MG63 (cell line): ENCODE measurements around the gene B4GALNT3. TPM values are rescaled to one million over a fixed set of nuclear protein-coding genes. Genes with fewer than 3 reads are reported as not detected.
A peak's percentile ranks its signal among the peaks of the same experiment; 100 is the strongest.
"Not testable (repeated sequence)": the region's sequence is repeated elsewhere in the genome, so short reads cannot be mapped to it uniquely, and the experiment has no call there.

Source experiments
- DNase-seq: peaks from one replicate; pipeline ENCODE4 v3.0.0-alpha.2; 2020
- H3K27me3 ChIP-seq: fragments of 250-450 bp; sonication (Bioruptor Pico); 2 replicates; pipeline ENCODE4 v1.5.1; 2020; ENCODE audit warnings: mild to moderate bottlenecking, moderate library complexity
- H3K36me3 ChIP-seq: fragments of 250-450 bp; sonication (Bioruptor Pico); 2 replicates; pipeline ENCODE4 v1.5.1; 2020; ENCODE audit warnings: mild to moderate bottlenecking, moderate library complexity
- H3K4me3 ChIP-seq: fragments of 250-450 bp; sonication (Bioruptor Pico); 2 replicates; pipeline ENCODE4 v1.5.1; 2020; ENCODE audit warnings: mild to moderate bottlenecking, moderate library complexity
- H3K9me3 ChIP-seq: fragments of 250-450 bp; sonication (Bioruptor Pico); 2 replicates; pipeline ENCODE4 v1.5.1; 2020; ENCODE audit warnings: mild to moderate bottlenecking, moderate library complexity
- total RNA-seq: library from RNA; depleted of rRNA; stranded (reverse); fragments of >200 nt; shearing (Covaris generic); gene quantifications from 2 replicates; pipeline ENCODE4 v1.2.3, GENCODE V29; 2014; ENCODE audit warnings: low replicate concordance; rRNA removed

Gene B4GALNT3
- total RNA-seq, result 0.30 and 0.54 TPM in 2 replicates

DNA sequence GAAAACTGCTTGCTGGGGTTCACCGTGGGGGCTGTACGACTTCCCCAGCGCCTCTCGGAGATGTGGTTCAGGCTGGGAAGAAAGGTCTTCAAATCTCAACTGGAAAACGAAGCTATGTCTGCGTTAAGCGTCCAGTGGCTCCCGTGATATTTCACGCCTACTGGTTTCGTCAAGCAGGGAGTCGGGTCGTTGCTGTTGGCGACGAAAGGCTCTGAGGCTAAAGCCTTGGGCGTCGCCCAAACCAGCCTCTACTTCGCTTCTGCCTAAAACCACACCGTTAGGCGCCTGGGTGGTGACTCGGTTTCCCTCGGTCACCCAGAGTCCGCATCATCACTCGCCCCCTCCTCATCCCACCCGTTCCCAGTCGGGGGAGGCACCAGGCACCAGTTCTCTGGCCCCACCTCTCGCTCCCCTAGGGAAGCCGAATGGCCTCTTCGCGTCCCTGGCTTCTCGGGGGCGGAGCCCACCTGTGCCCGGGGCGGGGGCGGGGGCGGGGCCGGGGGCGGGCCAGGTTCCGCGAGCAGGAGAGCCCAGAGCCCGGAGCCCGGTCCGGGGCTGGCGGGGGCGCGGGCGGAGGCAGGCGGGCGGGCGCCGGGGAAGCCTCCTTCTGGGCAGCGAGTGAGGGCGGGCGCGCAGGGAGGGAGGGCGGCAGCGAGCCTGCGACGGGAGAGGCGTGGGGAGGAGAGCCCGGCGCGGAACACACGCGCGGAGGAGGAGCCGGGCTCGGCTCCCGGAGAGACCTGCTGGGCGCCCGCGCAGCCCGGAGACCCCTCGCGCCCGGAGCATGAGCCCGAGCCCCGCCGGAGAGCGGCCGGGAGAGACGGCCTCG is at the start of gene B4GALNT3:
TSS of gene B4GALNT3 (plus strand) at position 510 of the 829 bp plus-strand sequence. CDS start 438 bp downstream, outside the sequence.
- Histone ChIP-seq H3K27me3 (peaks cover 67% of the 10 kb centered on the region), H3K9me3 (no peaks in the 10 kb centered on the region), H3K4me3 (peak within 1 kb of the TSS; percentile 39), H3K36me3 (no peaks in the 10 kb centered on the region)
- peak; percentile 52 for DNase-seq

- Histone ChIP-seq H3K27me3 (no peaks in the 10 kb centered on the region), H3K9me3 (no peaks in the 10 kb centered on the region), H3K4me3 (no peak overlapping the region), H3K36me3 (peaks cover 44% of the 10 kb centered on the region)
- no peak for DNase-seq
These were observed 44.9 kb upstream of the B4GALNT3 start for GRCh38 chr12:414859-415258.

DNA sequence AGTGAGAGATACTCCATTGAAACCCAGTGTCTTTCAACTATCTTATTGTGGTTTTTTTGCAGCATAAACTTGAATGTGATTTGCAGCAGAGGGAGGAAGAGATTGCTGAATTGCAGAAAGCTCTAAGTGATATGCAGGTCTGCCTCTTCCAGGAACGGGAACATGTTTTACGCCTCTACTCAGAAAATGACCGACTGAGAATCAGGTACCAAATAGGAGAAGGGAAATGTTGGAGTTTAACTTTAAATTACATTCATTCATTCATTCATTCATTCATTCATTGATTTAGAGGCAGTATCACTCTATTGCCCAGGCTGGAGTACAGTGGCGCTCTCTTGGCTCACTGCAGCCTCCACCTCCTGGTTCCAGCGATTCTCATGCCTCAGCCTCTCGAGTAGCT is 41.3 kb upstream of the B4GALNT3 start:
- no peaks in the 10 kb centered on the region for H3K27me3 ChIP-seq
- peaks cover 41% of the 10 kb centered on the region for H3K36me3 ChIP-seq
- no peaks in the 10 kb centered on the region for H3K9me3 ChIP-seq
- H3K4me3 ChIP-seq, result no peak overlapping the region
- no peak for DNase-seq

DNA sequence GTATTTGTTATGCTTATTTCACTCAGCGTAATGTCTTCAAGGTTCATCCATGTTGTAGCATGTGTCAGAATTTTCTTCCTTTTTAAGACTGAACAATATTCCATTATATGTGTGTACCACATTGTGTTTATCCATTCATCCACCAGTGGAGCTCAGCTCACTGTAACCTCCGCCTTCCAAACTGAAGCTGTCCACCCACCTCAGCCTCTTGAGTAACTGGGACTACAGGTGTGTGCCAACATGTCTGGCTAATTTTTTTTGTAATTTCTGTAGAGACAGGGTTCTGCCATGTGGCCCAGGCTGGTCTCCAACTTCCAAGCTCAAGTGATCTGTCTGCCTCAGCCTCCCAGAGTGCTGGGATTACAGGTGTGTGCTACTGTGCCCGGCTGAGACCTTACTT is 37.2 kb upstream of the B4GALNT3 start:
- Histone ChIP-seq H3K4me3 (no peak overlapping the region), H3K9me3 (no peaks in the 10 kb centered on the region), H3K27me3 (no peaks in the 10 kb centered on the region), H3K36me3 (peaks cover 24% of the 10 kb centered on the region)
- DNase-seq, result no peak

- DNase-seq, H3K4me3 ChIP-seq, H3K27me3 ChIP-seq, H3K9me3 ChIP-seq: not testable (repeated sequence)
- peaks cover 40% of the 10 kb centered on the region for H3K36me3 ChIP-seq
These were observed 24.0 kb upstream of the B4GALNT3 start for GRCh38 chr12:435737-436136.

DNA sequence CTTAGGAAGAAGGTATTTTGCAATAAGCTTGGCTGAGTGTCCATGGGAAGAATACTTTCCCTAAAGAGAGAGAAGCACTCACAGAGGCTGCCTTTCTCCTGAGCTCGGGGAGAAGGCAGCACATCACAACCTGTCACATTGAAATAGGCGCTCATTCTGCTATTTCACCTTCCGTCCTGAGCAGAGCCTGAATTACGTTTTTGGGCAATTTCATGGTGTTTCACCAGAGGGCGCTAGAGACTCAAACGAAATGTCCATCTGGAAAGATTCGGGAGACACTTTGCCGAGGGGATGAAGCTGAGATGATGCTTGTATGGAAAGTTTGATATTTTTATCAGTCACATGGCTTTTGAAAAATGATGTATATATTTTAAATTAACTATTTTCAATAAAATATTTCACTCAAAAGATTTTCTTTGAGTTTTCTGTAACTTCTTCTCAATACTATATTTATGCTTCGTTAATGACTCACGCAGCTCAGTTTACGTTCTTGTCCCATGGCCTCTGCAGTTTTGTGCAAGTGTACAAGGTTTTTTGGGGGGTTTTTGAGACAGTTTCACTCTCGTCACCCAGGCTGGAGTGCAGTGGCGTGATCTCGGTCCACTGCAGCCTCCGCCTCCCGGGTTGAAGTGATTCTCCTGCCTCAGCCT is 17.4 kb upstream of the B4GALNT3 start:
- no peak for DNase-seq
- peaks cover 9% of the 10 kb centered on the region for H3K36me3 ChIP-seq
- H3K9me3 ChIP-seq, result no peaks in the 10 kb centered on the region
- no peak overlapping the region for H3K4me3 ChIP-seq
- H3K27me3 ChIP-seq, result no peaks in the 10 kb centered on the region

DNA sequence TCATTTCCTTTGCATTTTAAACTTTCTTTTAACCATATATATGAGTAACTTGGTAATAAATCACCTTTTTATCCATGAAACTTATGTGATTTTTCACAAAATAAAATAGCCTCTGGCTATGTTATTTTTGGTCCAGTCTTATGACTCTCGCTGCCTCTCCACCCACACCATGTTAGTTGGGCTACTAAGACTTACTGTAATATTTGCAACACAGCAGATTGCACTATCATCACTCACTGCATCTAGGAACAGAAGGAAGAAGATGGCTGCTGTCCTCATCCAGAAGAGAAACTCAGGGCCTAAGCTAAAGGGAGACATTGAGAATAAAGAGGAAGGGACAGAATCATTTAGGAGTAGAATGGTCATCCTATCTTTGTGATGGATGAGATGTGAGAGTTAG is 12.6 kb upstream of the B4GALNT3 start:
- Histone ChIP-seq H3K4me3 (no peak overlapping the region), H3K36me3 (no peaks in the 10 kb centered on the region), H3K27me3 (peaks cover 17% of the 10 kb centered on the region), H3K9me3 (no peaks in the 10 kb centered on the region)
- no peak for DNase-seq

GRCh38 chr12:449203-449602 is 10.5 kb upstream of the B4GALNT3 start:
- Histone ChIP-seq H3K36me3 (no peaks in the 10 kb centered on the region), H3K4me3 (no peak overlapping the region)
- no peak for DNase-seq

DNA sequence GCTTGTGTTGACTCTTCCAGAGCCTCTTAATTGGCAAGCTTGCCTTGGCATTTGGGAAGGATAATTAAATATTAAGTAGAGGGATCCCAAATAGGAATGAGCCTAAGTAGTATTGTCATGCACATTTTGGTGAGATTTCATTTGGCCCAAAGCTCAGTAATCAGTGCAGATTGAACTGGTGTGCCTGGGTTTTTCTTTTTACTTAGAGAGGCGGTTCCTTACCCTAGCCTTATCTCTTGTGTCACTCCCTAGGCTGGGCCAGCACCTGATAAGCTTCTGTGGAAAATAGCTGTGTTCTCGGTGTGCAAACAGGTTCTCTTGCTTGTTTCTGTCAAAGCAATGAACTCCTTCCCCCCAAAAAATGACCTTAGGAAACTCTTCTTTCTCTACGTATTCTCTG is 9.3 kb upstream of the B4GALNT3 start:
- H3K36me3 ChIP-seq, result no peaks in the 10 kb centered on the region

More at GRCh38 chr12:449203-449602, 10.5 kb upstream of the B4GALNT3 start:
- Histone ChIP-seq H3K27me3 (peaks cover 26% of the 10 kb centered on the region), H3K9me3 (peaks cover 2% of the 10 kb centered on the region; the same call in 1 of the 2 replicates)

GRCh38 chr12:452667-453210 is 7.0 kb upstream of the B4GALNT3 start:
- peaks cover 55% of the 10 kb centered on the region for H3K27me3 ChIP-seq
- DNase-seq, result no peak

More for the DNA sequence above, 9.3 kb upstream of the B4GALNT3 start:
- H3K4me3 ChIP-seq, result no peak overlapping the region
- H3K9me3 ChIP-seq, result peaks cover 2% of the 10 kb centered on the region; the same call in 1 of the 2 replicates
- DNase-seq, result no peak
- peaks cover 36% of the 10 kb centered on the region for H3K27me3 ChIP-seq

DNA sequence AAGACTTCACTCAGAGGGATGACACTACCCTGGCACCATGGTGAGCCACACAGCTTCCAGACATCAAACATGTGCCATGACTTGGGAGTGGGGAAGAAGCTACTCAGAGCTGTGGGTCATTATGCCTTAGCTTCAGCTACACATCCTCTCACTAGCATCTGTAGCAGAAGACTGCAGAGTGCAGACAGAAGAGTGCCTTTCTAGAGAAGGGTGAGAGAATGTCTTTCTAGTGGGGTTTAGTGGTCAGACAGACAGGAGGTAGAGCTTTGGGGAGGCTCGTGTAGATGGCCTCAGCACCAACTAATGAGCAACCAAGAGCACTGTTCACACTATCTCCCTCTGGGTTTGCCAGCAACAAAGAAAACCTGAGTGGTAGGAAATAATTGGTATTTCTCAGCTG is 4.9 kb upstream of the B4GALNT3 start:
- H3K4me3 ChIP-seq, result no peak overlapping the region
- no peak for DNase-seq
- peaks cover 64% of the 10 kb centered on the region for H3K27me3 ChIP-seq
- peaks cover 2% of the 10 kb centered on the region; the same call in 1 of the 2 replicates for H3K9me3 ChIP-seq
- no peaks in the 10 kb centered on the region for H3K36me3 ChIP-seq

More at GRCh38 chr12:452667-453210, 7.0 kb upstream of the B4GALNT3 start:
- Histone ChIP-seq H3K36me3 (no peaks in the 10 kb centered on the region), H3K4me3 (no peak overlapping the region), H3K9me3 (peaks cover 2% of the 10 kb centered on the region; the same call in 1 of the 2 replicates)

- Histone ChIP-seq H3K36me3 (no peaks in the 10 kb centered on the region), H3K9me3 (peaks cover 2% of the 10 kb centered on the region; the same call in 1 of the 2 replicates), H3K4me3 (no peak overlapping the region), H3K27me3 (peaks cover 70% of the 10 kb centered on the region)
- DNase-seq, result no peak
These were observed 3.9 kb upstream of the B4GALNT3 start for GRCh38 chr12:455821-456220.

GRCh38 chr12:457676-458075 is 2.1 kb upstream of the B4GALNT3 start:
- no peak for DNase-seq
- Histone ChIP-seq H3K27me3 (peaks cover 74% of the 10 kb centered on the region), H3K4me3 (no peak overlapping the region), H3K36me3 (no peaks in the 10 kb centered on the region), H3K9me3 (peaks cover 1% of the 10 kb centered on the region; the same call in 1 of the 2 replicates)

DNA sequence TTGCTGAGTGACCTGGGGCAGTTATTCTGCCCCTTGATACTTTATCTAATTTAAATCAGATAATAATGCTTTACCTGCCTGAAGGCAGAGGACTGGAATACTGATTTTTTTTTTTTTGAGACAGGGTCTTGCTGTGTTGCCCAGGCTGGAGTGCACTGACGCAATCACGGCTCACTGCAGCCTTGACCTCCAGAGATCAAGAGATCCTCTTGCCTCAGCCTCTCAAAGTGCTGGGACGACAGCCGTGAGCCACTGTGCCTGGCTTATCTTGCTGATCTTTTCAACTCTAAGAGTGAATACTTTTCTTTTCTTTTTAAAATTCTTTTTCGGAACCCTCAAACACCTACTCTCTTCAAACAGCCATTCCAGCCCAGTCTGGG is 699 bp upstream of the B4GALNT3 start:
- H3K27me3 ChIP-seq, result peaks cover 70% of the 10 kb centered on the region

GRCh38 chr12:460261-461230 is 807 bp downstream of the B4GALNT3 start:
- Histone ChIP-seq H3K27me3 (peaks cover 66% of the 10 kb centered on the region), H3K4me3 (peak overlapping the region; percentile 39)
- DNase-seq, result peak; percentile 37

More for the DNA sequence above, 699 bp upstream of the B4GALNT3 start:
- Histone ChIP-seq H3K4me3 (peak overlapping the region; percentile 39), H3K36me3 (no peaks in the 10 kb centered on the region), H3K9me3 (no peaks in the 10 kb centered on the region)
- no peak for DNase-seq

DNA sequence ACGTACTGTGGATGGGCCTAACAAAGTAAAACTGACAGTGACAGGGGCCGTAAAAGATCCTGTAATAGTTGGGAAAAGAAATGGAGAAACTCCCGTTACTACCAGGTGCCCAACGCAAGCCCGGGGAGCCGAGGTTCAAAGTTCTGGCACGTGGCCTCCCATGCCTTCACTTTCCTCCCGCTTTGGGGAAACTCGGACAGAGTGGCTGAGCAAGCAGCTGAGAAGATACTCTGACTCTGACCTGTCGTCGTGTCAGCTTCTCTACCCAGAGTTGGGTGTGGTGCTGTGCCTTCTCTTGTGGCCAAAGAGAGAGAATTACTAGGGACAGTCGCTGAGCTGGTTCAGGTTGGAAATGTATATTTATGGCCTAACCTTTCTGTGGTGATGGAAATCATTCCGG is 1.7 kb downstream of the B4GALNT3 start:
- no peaks in the 10 kb centered on the region for H3K9me3 ChIP-seq
- peaks cover 60% of the 10 kb centered on the region for H3K27me3 ChIP-seq
- H3K4me3 ChIP-seq, result no peak overlapping the region
- no peaks in the 10 kb centered on the region for H3K36me3 ChIP-seq
- DNase-seq, result no peak

More at GRCh38 chr12:460261-461230, 807 bp downstream of the B4GALNT3 start:
- Histone ChIP-seq H3K36me3 (no peaks in the 10 kb centered on the region), H3K9me3 (no peaks in the 10 kb centered on the region)
